Ishikawa (cell line): Measurements from ENCODE around the gene NDUFS3.

Source experiments
- CEBPB ChIP-seq: IDR thresholded peaks from 2 replicates; pipeline ENCODE4 v1.6.1; 2012
- CREB1 ChIP-seq: IDR thresholded peaks from 2 replicates; pipeline ENCODE4 v1.6.1; 2012; ENCODE audit warnings: low read depth
- EGR1 ChIP-seq: IDR thresholded peaks from 2 replicates; pipeline ENCODE4 v1.6.1; 2012
- EP300 ChIP-seq: IDR thresholded peaks from 2 replicates; pipeline ENCODE4 v1.6.1; 2012; ENCODE audit warnings: borderline replicate concordance
- FOXM1 ChIP-seq: IDR thresholded peaks from 2 replicates; pipeline ENCODE4 v1.6.1; 2012; ENCODE audit warnings: low read depth, borderline replicate concordance
- NFIC ChIP-seq: IDR thresholded peaks from 2 replicates; pipeline ENCODE4 v1.6.1; 2012
- RAD21 ChIP-seq: IDR thresholded peaks from 2 replicates; pipeline ENCODE4 v1.6.1; 2012; ENCODE audit warnings: low read depth
- TAF1 ChIP-seq: IDR thresholded peaks from 2 replicates; pipeline ENCODE4 v1.6.1; 2012; ENCODE audit warnings: low read depth, mild to moderate bottlenecking
- TCF12 ChIP-seq: IDR thresholded peaks from 2 replicates; pipeline ENCODE4 v1.6.1; 2012; ENCODE audit warnings: low read depth
- TEAD4 ChIP-seq: IDR thresholded peaks from 2 replicates; pipeline ENCODE4 v1.6.1; 2012
- YY1 ChIP-seq: IDR thresholded peaks from 2 replicates; pipeline ENCODE4 v1.6.1; 2012; ENCODE audit warnings: low read depth
- ZBTB7A ChIP-seq: IDR thresholded peaks from 2 replicates; pipeline ENCODE4 v1.6.1; 2012; ENCODE audit warnings: low read depth
- TF ChIP-seq, protein P1 (sequence below): IDR thresholded peaks from 2 replicates; pipeline ENCODE4 v1.6.1; 2012
- TF ChIP-seq, protein P2 (sequence below): IDR thresholded peaks from 2 replicates; pipeline ENCODE4 v1.6.1; 2012
- TF ChIP-seq, protein P3 (sequence below): IDR thresholded peaks from 2 replicates; pipeline ENCODE4 v1.6.1; 2012; ENCODE audit warnings: low read depth, mild to moderate bottlenecking

NDUFS3 gene

DNA sequence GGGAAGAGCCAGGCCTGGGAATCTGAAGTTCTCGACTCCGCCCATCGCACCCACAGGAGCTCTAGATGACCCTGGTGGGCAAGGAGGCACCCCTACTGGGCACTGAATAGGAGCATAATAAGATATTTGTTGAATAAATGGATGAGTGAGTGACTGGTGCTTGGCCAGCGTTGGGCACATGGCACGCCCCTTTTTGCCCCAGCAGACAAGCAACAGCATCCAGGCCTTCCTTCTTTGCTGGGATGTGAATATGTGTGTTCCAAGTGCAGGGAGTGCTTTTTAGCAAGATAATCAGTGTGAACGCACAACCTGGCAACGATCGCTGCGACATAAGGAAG is 25.5 kb upstream of the NDUFS3 start:
- no peak for TF ChIP-seq TCF12
- no peak for TF ChIP-seq YY1
- TF ChIP-seq, protein P1, sequence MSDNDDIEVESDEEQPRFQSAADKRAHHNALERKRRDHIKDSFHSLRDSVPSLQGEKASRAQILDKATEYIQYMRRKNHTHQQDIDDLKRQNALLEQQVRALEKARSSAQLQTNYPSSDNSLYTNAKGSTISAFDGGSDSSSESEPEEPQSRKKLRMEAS = no peak
- no peak for TF ChIP-seq EP300
- no peak for TF ChIP-seq TAF1
- no peak for TF ChIP-seq FOXM1
- TF ChIP-seq, protein P2, sequence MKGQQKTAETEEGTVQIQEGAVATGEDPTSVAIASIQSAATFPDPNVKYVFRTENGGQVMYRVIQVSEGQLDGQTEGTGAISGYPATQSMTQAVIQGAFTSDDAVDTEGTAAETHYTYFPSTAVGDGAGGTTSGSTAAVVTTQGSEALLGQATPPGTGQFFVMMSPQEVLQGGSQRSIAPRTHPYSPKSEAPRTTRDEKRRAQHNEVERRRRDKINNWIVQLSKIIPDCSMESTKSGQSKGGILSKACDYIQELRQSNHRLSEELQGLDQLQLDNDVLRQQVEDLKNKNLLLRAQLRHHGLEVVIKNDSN = no peak

DNA sequence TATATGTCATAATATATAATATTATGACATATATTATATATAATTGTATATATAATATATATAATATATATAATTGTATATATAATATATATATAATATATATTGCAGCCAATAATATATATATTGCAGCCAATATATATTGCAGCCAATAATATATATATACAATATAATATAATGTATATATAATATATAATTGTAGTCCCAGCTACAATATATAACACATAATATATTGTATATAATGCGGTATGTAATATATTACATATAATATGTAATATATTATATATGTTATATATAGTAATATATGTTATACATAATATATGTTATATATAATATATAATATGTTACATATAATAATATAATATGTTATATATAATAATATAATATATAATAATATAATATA is 20.2 kb upstream of the NDUFS3 start:
- TF ChIP-seq, protein P3, sequence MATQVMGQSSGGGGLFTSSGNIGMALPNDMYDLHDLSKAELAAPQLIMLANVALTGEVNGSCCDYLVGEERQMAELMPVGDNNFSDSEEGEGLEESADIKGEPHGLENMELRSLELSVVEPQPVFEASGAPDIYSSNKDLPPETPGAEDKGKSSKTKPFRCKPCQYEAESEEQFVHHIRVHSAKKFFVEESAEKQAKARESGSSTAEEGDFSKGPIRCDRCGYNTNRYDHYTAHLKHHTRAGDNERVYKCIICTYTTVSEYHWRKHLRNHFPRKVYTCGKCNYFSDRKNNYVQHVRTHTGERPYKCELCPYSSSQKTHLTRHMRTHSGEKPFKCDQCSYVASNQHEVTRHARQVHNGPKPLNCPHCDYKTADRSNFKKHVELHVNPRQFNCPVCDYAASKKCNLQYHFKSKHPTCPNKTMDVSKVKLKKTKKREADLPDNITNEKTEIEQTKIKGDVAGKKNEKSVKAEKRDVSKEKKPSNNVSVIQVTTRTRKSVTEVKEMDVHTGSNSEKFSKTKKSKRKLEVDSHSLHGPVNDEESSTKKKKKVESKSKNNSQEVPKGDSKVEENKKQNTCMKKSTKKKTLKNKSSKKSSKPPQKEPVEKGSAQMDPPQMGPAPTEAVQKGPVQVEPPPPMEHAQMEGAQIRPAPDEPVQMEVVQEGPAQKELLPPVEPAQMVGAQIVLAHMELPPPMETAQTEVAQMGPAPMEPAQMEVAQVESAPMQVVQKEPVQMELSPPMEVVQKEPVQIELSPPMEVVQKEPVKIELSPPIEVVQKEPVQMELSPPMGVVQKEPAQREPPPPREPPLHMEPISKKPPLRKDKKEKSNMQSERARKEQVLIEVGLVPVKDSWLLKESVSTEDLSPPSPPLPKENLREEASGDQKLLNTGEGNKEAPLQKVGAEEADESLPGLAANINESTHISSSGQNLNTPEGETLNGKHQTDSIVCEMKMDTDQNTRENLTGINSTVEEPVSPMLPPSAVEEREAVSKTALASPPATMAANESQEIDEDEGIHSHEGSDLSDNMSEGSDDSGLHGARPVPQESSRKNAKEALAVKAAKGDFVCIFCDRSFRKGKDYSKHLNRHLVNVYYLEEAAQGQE = no peak
- TF ChIP-seq EGR1 = no peak
- TF ChIP-seq, protein P2 = no peak
- TF ChIP-seq YY1 = no peak
- TF ChIP-seq EP300 = no peak
- TF ChIP-seq NFIC = no peak
- no peak for TF ChIP-seq TCF12
- TF ChIP-seq CEBPB = no peak
- no peak for TF ChIP-seq ZBTB7A
- TF ChIP-seq RAD21 = no peak
- TF ChIP-seq, protein P1 = no peak
- no peak for TF ChIP-seq FOXM1

DNA sequence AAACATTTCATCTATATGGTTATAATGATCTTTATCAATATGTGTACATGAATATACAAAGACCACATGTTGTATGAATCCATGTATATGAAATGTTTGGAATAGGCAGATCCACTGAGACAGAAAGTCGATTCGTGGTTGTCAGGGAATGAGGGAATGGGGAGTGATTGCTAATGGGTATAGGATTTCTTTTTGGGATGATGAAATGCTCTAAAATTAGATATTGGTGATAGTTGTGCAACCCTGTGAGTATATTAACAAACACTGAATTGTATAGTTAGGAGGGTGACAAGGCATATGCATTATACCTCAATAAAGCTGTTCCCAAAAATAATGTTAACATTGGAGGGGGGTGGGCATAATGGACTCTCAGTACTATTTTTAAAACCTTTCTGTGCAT is 18.4 kb upstream of the NDUFS3 start:
- TF ChIP-seq TEAD4 (no peak), TCF12 (no peak)

DNA sequence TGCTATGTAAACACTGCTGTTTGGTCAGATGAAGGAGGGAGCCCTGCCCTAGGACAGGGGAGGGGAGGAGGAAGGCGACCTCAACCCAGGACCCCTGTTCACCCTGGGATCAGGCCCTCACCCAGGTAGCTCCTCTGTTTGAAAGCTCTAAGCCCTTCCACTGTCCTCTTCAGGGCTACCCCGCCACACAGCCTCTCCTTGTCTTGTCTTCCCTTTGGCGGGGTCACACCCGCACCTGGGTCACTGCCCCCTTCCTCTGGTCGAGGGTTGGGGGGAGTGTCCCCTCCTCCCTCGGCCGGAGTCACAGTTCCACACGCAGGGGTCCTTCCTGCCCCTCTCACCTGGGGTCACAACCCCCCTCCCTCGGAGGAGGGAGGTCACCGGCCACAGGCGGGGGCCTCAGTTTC is 13.9 kb upstream of the NDUFS3 start:
- TF ChIP-seq, protein P1 = no peak
- TF ChIP-seq ZBTB7A = 0 out of 2 replicates have a peak, but pooled peaks have one; percentile 27

DNA sequence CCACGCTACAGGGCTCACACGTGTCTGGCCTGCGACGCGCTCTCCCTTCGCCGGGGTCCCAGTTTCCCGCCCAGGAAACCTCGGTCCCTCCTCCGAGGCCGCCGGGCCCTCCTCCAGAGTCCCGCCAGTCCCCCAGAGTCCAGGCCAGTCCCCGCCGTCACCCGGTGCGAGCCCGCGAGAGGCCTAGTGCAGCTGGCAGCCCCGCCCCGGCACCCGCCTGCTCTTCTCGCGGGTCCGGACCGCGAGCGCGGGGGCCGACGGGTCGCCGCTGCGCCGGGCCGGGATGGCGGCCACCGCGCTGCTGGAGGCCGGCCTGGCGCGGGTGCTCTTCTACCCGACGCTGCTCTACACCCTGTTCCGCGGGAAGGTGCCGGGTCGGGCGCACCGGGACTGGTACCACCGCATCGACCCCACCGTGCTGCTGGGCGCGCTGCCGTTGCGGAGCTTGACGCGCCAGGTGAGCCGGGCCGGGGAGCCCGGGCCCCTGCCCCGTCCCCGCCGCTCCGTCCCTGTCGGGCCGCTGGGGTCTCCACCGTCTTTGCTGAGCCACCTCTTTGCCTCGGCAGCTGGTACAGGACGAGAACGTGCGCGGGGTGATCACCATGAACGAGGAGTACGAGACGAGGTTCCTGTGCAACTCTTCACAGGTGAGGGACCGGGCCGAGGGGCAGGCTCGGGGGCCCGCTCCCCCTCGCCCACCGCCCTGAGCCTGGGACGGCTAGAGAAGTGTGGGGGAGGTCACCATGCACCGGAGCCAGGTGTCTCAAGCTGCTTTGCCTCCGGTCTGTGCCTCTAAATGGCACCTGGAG is 13.3 kb upstream of the NDUFS3 start, which contains the start of gene PTPMT1:
TSS of gene PTPMT1 (plus strand) at position 260 of the 809 bp plus-strand sequence. CDS start at position 284, 24 bp downstream.
- TF ChIP-seq, protein P1 = peak; percentile 96
- TF ChIP-seq NFIC (no peak), EGR1 (no peak), TEAD4 (no peak), TCF12 (no peak), YY1 (peak; percentile 87), FOXM1 (no peak), ZBTB7A (peak; percentile 48; the same call in 1 of the 2 replicates), CEBPB (no peak), CREB1 (no peak), TAF1 (peak; percentile 64; the same call in 1 of the 2 replicates), EP300 (0 out of 2 replicates have a peak, but pooled peaks have one; percentile 14), RAD21 (no peak)
- TF ChIP-seq, protein P2 = peak; percentile 2; the same call in 1 of the 2 replicates
- TF ChIP-seq, protein P3 = no peak
